Mesendoderm (in vitro differentiated cells): ENCODE data around the gene NTN1.

Experiments
- DNase-seq: peaks from one replicate; pipeline ENCODE4 v3.0.0; 2013
- H2AK5ac ChIP-seq: 2 replicates; pipeline ENCODE4 v1.6.1; 2013; ENCODE audit warnings: low read length, inconsistent platforms
- H2BK120ac ChIP-seq: 2 replicates; pipeline ENCODE4 v1.6.1; 2013; ENCODE audit warnings: low read depth, mild to moderate bottlenecking, low read length, moderate library complexity, mixed read lengths
- H2BK15ac ChIP-seq: replicated peaks from 2 replicates; pipeline ENCODE4 v1.6.1; 2013; ENCODE audit warnings: low read depth, mild to moderate bottlenecking, moderate library complexity
- H2BK5ac ChIP-seq: 2 replicates; pipeline ENCODE4 v1.6.1; 2013; ENCODE audit warnings: low read length, inconsistent platforms
- H3K18ac ChIP-seq: 2 replicates; pipeline ENCODE4 v1.6.1; 2013; ENCODE audit warnings: mild to moderate bottlenecking, low read length, mixed read lengths
- H3K23ac ChIP-seq: one replicate; pipeline ENCODE4 v1.6.1; 2013; ENCODE audit warnings: low read length
- H3K27ac ChIP-seq: 2 replicates; pipeline ENCODE4 v1.5.1; 2013; ENCODE audit warnings: low read depth, mild to moderate bottlenecking, inconsistent platforms, low read length, moderate library complexity
- H3K27me3 ChIP-seq: 2 replicates; pipeline ENCODE4 v1.6.1; 2013; ENCODE audit warnings: low read length, control low read depth, mild to moderate bottlenecking, inconsistent platforms; ENCODE audit not compliant: insufficient read depth, poor library complexity
- H3K36me3 ChIP-seq: 2 replicates; pipeline ENCODE4 v1.6.1; 2013; ENCODE audit warnings: low read length, inconsistent platforms; ENCODE audit not compliant: control insufficient read depth, insufficient read depth
- H3K4ac ChIP-seq: one replicate; pipeline ENCODE4 v1.6.1; 2013; ENCODE audit warnings: low read depth, mild to moderate bottlenecking, low read length, moderate library complexity
- H3K4me1 ChIP-seq: 2 replicates; pipeline ENCODE4 v1.6.1; 2013; ENCODE audit warnings: low read depth, low read length, inconsistent platforms; ENCODE audit not compliant: control insufficient read depth
- H3K4me2 ChIP-seq: 2 replicates; pipeline ENCODE4 v1.6.1; 2013; ENCODE audit warnings: low read length
- H3K4me3 ChIP-seq: 2 replicates; pipeline ENCODE4 v1.5.1; 2013; ENCODE audit warnings: mild to moderate bottlenecking, low read length
- H3K56ac ChIP-seq: one replicate; pipeline ENCODE4 v1.6.1; 2013; ENCODE audit warnings: low read length
- H3K79me1 ChIP-seq: 2 replicates; pipeline ENCODE4 v1.6.1; 2013; ENCODE audit warnings: low read length, inconsistent platforms
- H3K79me2 ChIP-seq: 2 replicates; pipeline ENCODE4 v1.6.1; 2013; ENCODE audit warnings: mild to moderate bottlenecking, low read length; ENCODE audit not compliant: control insufficient read depth, insufficient read depth
- H3K9ac ChIP-seq: 2 replicates; pipeline ENCODE4 v1.6.1; 2013; ENCODE audit warnings: low read length, inconsistent platforms
- H4K5ac ChIP-seq: one replicate; pipeline ENCODE4 v1.6.1; 2013; ENCODE audit warnings: low read length
- H4K8ac ChIP-seq: one replicate; pipeline ENCODE4 v1.6.1; 2013; ENCODE audit warnings: low read depth, mild to moderate bottlenecking, control low read depth, low read length, moderate library complexity
- WGBS: extraction: QIAGEN DNeasy Blood & Tissue Kit; methylation state at CpG from one replicate; pipeline ENCODE4 v1.1.7; 2013; ENCODE audit warnings: low lambda C conversion rate, missing lambda C conversion rate; ENCODE audit not compliant: insufficient coverage; ENCODE audit errors: extremely low coverage; 5-methylcytosine and 5-hydroxymethylcytosine counted together

Gene NTN1

DNA sequence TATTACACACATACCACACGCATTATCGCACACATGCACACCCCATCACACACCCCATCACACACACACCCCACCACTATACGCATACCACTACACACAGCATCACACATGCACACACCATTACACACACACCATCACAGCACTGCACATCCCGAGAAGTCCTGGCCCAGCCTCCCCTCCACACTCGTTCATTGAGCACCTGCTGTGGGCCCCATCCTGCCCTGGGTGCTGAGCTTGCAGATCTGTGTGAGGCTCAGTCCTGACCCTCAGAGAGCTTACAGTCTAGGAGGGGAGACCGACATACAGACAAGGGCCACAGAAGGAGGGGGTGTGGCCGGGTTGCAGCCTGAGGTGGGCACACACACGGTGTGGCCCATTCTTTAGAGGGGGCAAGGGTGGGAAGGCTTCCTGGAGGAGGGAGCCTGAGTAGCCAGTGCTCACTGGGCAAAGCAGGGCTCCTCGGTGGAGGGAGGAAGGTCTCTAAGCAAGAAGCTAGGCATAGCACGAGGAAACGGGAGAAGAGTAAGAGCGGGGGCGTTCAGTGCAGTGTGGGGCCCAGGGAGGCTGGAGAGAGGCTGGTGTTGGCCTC is 206.6 kb downstream of the NTN1 start:
- Histone ChIP-seq H3K36me3 (no peaks in the 10 kb centered on the region), H3K79me2 (no peaks in the 10 kb centered on the region), H4K8ac (no peak overlapping the region), H3K4me3 (no peak overlapping the region), H3K18ac (no peak overlapping the region), H3K27me3 (no peaks in the 10 kb centered on the region), H3K4me1 (peaks cover 6% of the 10 kb centered on the region), H3K56ac (no peak overlapping the region), H3K23ac (no peak overlapping the region), H3K27ac (no peak overlapping the region), H3K4ac (no peak overlapping the region), H3K79me1 (no peaks in the 10 kb centered on the region), H2BK5ac (no peak overlapping the region), H2BK120ac (no peak overlapping the region), H4K5ac (no peak overlapping the region), H3K9ac (no peak overlapping the region), H2AK5ac (no peak overlapping the region), H3K4me2 (no peak overlapping the region), H2BK15ac (no peak overlapping the region)
- DNase-seq: no peak
- WGBS: 100% methylated on average over 3 of the region's 13 CpGs

GRCh38 chr17:9228408-9229159 is 207.3 kb downstream of the NTN1 start:
- Histone ChIP-seq H3K79me1 (no peaks in the 10 kb centered on the region), H3K56ac (no peak overlapping the region), H2AK5ac (peak overlapping the region; percentile 90), H3K36me3 (no peaks in the 10 kb centered on the region), H3K4ac (no peak overlapping the region), H3K79me2 (no peaks in the 10 kb centered on the region), H2BK120ac (no peak overlapping the region), H2BK5ac (no peak overlapping the region), H3K9ac (no peak overlapping the region), H3K27me3 (no peaks in the 10 kb centered on the region), H4K8ac (no peak overlapping the region), H3K27ac (no peak overlapping the region), H3K18ac (no peak overlapping the region), H2BK15ac (no peak overlapping the region), H3K4me2 (no peak overlapping the region), H4K5ac (no peak overlapping the region), H3K4me1 (peaks cover 6% of the 10 kb centered on the region), H3K4me3 (no peak overlapping the region), H3K23ac (no peak overlapping the region)
- no peak for DNase-seq
- no CpG with 5 or more reads among the region's 16 CpGs for WGBS

- no CpG with 5 or more reads among the region's 20 CpGs for WGBS
- no peaks in the 10 kb centered on the region for H3K79me1 ChIP-seq
- peaks cover 6% of the 10 kb centered on the region for H3K4me1 ChIP-seq
- no peak overlapping the region for H2BK15ac ChIP-seq
- no peak overlapping the region for H3K4me2 ChIP-seq
- H2BK5ac ChIP-seq: no peak overlapping the region
- H3K56ac ChIP-seq: no peak overlapping the region
- no peak overlapping the region for H3K9ac ChIP-seq
- H4K5ac ChIP-seq: no peak overlapping the region
- no peak for DNase-seq
- H3K36me3 ChIP-seq: no peaks in the 10 kb centered on the region
- H3K18ac ChIP-seq: no peak overlapping the region
- no peak overlapping the region for H2BK120ac ChIP-seq
- H4K8ac ChIP-seq: no peak overlapping the region
- no peak overlapping the region for H3K4ac ChIP-seq
- H3K4me3 ChIP-seq: no peak overlapping the region
- H3K27me3 ChIP-seq: no peaks in the 10 kb centered on the region
- H3K23ac ChIP-seq: no peak overlapping the region
- no peak overlapping the region for H3K27ac ChIP-seq
- peak overlapping the region; percentile 90 for H2AK5ac ChIP-seq
- H3K79me2 ChIP-seq: no peaks in the 10 kb centered on the region
Measured at GRCh38 chr17:9229160-9229825, 208.0 kb downstream of the NTN1 start.

- peaks cover 6% of the 10 kb centered on the region for H3K4me1 ChIP-seq
- no CpG with 5 or more reads among the region's 9 CpGs for WGBS
- H3K9ac ChIP-seq: no peak overlapping the region
- H3K79me1 ChIP-seq: no peaks in the 10 kb centered on the region
- H2AK5ac ChIP-seq: no peak overlapping the region
- no peak overlapping the region for H2BK120ac ChIP-seq
- no peak overlapping the region for H2BK15ac ChIP-seq
- H2BK5ac ChIP-seq: no peak overlapping the region
- DNase-seq: no peak
- H3K23ac ChIP-seq: no peak overlapping the region
- no peaks in the 10 kb centered on the region for H3K27me3 ChIP-seq
- H3K79me2 ChIP-seq: no peaks in the 10 kb centered on the region
- no peak overlapping the region for H4K5ac ChIP-seq
- H4K8ac ChIP-seq: no peak overlapping the region
- H3K4ac ChIP-seq: no peak overlapping the region
- no peak overlapping the region for H3K56ac ChIP-seq
- no peak overlapping the region for H3K4me2 ChIP-seq
- H3K36me3 ChIP-seq: no peaks in the 10 kb centered on the region
- H3K18ac ChIP-seq: no peak overlapping the region
- H3K27ac ChIP-seq: no peak overlapping the region
- no peak overlapping the region for H3K4me3 ChIP-seq
Measured at GRCh38 chr17:9229826-9230201, 208.5 kb downstream of the NTN1 start.

GRCh38 chr17:9230346-9230745 is 209.0 kb downstream of the NTN1 start:
- no peaks in the 10 kb centered on the region for H3K36me3 ChIP-seq
- H3K27me3 ChIP-seq: no peaks in the 10 kb centered on the region
- no peak for DNase-seq
- no peak overlapping the region for H2BK5ac ChIP-seq
- no peak overlapping the region for H3K27ac ChIP-seq
- no peaks in the 10 kb centered on the region for H3K79me2 ChIP-seq
- no peaks in the 10 kb centered on the region for H3K79me1 ChIP-seq
- no peak overlapping the region for H3K23ac ChIP-seq
- H2BK15ac ChIP-seq: no peak overlapping the region
- H3K56ac ChIP-seq: no peak overlapping the region
- WGBS: no CpG with 5 or more reads among the region's 15 CpGs
- H3K4me2 ChIP-seq: no peak overlapping the region
- no peak overlapping the region for H4K8ac ChIP-seq
- H3K18ac ChIP-seq: no peak overlapping the region
- H3K9ac ChIP-seq: no peak overlapping the region
- no peak overlapping the region for H3K4me3 ChIP-seq
- no peak overlapping the region for H2BK120ac ChIP-seq
- H2AK5ac ChIP-seq: no peak overlapping the region
- peaks cover 4% of the 10 kb centered on the region for H3K4me1 ChIP-seq
- H4K5ac ChIP-seq: no peak overlapping the region
- no peak overlapping the region for H3K4ac ChIP-seq
